ENCODE measurements around the gene CSKMT.
"Not testable (repeated sequence)": the region's sequence is repeated elsewhere in the genome, so short reads cannot be mapped to it uniquely, and the experiment has no call there.

The CSKMT gene, protein sequence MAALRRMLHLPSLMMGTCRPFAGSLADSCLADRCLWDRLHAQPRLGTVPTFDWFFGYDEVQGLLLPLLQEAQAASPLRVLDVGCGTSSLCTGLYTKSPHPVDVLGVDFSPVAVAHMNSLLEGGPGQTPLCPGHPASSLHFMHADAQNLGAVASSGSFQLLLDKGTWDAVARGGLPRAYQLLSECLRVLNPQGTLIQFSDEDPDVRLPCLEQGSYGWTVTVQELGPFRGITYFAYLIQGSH

DNA sequence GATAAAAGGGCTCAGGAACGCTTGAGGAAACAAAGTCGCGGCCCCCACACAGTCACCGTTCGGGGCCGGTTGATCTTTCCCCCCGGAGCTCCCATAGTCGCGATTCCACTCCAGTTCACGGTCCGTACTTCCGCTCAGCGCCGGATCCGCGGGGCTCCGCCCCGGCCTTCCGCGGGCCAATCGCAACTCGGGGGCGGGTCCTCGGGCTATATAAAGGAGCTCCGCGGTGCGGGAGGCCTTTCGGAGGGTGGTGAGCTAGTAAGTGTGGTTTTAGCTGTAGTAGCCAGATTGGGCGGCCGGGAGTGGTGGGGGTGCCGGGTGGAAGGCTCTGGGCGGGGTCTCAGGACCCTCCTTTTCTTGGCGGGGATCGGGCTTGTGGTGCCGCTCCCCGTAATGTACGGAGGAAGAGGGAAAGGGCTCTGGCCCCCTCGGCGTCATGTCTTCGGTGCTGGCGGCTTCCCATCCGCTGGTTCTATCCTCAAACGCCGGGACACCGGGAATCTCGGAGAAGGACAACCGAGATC lies at the start of gene CSKMT, which contains the start of gene C11orf98:
TSS of gene CSKMT (plus strand) at position 238 of the 524 bp plus-strand sequence. CDS start 568 bp downstream, outside the sequence.
TSS of gene C11orf98 (minus strand) at position 136 of the 524 bp plus-strand sequence. CDS start at position 95, 41 bp downstream.
- DNase-seq: peak; percentile 69

- no peak for DNase-seq
These were observed 49.6 kb upstream of the CSKMT start for GRCh38 chr11:62615521-62615920.

DNA sequence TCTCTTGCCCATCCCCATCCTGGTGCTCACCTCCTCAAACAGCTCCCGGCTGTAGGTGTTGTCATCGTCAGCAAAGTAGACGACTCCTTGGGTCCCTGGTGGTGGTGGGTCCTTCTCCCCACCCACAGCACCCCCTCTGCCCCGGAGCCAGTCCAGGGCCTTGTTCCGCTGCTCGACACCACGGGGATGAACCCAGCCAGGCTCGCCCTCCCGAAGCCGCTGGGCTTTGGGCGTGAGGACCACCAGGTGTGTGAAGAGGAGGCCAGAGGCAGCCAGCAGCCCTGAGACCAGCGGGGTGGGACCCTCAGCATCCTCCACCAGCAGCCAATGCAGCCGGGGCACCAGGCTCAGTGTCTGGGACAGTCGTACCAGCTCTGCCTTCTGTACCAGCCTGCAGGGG lies 48.2 kb upstream of the CSKMT start:
- DNase-seq: not testable (repeated sequence)

- no peak for DNase-seq
These were observed 44.0 kb upstream of the CSKMT start for GRCh38 chr11:62621027-62621566.

DNA sequence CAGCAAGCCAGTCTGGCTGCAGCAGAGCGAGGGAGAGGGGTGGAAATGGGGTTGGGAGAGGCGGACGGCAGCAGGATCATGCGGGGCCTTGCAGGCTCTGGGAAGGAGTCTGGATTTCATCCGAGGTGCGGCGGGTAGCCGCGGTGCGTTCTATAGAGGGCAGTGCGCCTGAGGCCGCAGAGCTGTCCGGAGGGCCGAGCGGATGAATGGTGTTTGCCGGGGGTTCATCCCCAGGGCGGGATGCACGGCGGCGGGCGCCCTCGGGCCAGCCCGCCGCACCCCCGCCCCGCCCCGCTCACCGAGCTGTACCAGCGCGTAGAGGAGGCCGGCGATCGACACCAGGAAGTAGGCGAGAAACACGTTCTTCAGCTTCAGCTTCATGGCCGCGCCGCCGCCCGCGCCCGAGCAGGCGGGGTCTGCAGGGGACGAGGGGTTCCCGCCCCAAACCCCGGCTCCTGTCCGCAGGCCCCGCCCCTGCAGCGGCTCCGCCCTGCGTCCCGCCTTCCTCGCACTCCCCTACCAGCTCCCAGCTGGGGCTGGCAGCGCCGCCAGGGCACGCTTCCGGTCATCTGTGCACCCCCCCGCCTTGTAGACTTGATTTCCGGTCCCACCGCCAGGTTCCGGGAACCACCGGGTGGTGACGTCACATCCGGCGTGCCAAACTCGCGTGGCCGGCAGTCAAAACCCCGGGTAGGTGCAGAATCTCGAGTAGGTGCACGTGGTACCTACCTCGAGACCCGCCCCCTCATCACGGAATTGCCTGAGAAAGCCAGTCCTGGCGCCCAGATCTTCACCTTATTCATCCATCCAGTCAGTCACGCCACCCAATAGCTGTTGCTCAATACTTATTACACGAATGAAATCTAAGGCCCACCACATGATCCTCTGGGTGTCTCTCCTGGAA lies 43.3 kb upstream of the CSKMT start, which contains the start of gene B3GAT3:
TSS of gene B3GAT3 (minus strand) at position 420 of the 904 bp plus-strand sequence. CDS start at position 381, 39 bp downstream.
- peak; percentile 97 for DNase-seq

GRCh38 chr11:62622476-62623089 lies 42.5 kb upstream of the CSKMT start:
- no peak for DNase-seq

- DNase-seq: no peak
These were observed 37.4 kb upstream of the CSKMT start for GRCh38 chr11:62627713-62628112.

GRCh38 chr11:62632492-62632891 lies 32.6 kb upstream of the CSKMT start:
- no peak for DNase-seq

DNA sequence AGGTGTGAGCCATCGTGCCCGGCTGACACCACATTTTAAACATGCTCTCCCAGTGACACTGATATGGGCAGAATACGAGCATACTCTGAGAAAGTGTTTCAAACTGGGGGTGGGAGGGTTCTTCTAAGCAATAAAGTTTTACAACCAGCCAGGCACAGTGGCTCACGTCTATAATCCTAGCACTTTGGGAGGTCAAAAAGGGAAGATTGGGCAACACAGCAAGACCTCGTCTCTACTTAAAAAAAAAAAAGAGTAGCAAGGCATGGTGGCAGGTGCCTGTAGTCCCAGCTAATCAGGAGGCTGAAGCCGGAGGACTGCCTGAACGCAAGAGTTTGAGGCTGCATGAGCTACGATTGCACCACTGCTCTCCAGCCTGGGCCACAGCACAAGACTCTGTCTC lies 20.9 kb upstream of the CSKMT start:
- no peak for DNase-seq

DNA sequence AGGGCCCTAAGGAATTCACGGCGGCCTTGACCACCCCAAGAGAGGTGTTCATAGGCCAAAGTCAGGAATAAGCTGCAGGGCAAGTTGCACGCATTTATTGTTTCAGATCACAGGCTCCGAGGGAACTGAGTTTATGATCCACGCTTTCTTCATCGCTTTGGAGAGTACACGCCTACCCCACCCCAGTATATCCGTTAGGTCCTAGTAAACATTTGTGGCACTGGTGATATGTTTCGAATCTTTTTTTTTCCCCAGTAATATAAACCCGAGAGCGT lies 19.5 kb upstream of the CSKMT start:
- no peak for DNase-seq

DNA sequence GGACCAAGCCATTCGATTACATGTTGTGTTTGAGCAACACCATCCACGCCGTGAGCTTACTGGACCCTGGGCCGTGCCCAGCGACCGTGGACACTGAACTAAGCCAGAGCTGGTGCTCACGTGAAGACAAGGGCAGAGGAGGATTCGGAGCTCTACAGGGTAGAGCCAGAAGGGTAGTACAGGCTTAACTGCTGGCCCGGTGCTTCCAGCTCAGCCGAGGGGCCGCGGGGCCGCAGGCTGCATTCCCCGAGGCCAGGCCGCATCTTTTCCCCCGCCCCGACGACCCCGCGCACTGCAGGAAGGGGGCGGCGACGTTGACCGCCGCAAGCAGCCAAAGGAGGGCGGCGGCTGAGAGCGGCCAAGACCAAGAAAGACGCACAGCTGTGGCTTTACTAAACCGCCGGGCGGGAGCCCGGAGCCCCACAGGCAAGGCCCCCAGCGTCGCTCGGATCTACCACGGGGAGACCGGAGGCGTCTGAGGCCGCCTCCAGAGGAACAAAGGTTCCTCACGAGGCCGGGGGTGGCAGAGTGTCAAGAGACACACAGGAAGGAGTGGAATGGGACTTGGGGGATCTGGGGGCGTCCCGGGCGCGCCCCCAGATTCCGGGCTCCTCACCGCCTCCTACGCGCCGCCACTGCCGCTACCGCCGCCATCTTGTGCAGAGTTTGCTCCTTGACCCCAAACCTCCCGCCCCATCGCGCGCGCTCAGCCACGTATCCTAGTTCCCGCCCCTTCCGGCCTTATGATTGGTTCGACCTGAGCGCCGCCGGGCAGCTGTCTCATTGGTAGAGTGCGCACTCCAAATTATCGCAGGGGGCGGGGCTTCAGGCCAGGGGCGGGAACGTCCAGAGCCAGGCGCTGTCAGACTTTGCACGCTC lies 18.9 kb upstream of the CSKMT start, which contains the start of gene GANAB:
TSS of gene GANAB (minus strand) at position 668 of the 879 bp plus-strand sequence. CDS start at position 654, 14 bp downstream.
- peak; percentile 86 for DNase-seq

DNA sequence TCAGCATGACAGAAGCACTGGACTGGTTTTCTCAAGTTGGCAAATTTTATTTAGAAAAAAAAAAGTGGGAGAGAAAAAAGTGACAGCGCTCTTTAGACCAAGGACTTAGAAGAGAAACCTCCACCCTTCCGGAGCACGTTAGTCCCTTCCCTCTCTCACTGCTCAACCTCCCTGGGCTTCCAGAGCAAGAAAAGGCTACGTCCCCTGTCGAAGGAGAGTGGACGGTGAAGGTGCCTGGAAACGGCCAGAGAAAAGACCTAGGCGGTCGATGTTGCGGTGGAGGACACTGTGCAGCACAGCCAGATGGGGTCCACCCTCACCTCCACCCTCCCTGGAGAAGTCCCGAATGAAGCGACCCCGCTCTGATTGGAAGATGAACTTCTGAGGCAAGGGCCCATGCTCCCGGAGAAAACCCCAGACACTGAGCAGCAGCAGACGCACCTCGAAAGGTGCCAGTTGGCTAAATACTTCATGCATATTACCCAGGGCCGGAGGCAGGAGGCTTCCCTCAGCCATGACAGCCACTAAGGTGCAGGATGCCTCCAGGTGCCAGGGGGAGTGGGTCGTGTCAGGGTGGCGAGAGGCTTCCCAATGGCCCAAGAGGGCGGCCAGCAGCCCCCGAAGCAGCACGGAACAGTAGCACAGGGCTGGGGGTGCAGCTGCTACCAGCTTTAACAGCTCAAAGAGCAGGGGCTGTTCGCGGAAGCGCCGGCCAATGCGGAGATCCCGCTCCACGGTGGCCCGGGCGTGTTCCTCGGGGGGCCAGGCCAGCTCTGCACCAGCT lies 18.1 kb upstream of the CSKMT start:
- DNase-seq: no peak

DNA sequence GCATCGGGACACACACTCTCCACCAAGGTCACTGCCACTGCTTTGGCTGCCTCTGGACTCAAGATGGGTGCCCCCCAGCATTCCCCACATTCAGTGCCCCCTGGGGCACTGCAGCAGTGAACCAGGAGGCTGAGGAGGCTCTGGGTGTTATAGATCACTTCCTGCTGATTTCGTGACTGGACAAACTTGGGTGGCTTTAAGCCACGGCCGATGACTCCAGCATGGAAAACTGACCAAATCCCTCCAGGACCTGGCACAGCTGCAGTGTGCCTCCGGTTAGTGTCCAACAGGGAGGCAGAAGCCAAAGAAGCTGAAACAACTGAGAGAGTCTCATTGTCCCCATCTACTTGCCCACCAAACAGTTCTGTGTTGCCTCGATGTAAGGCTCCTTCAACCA lies 17.5 kb upstream of the CSKMT start:
- DNase-seq: no peak

- no peak for DNase-seq
These were observed 16.7 kb upstream of the CSKMT start for GRCh38 chr11:62648185-62648966.

GRCh38 chr11:62648967-62649364 lies 16.1 kb upstream of the CSKMT start:
- DNase-seq: no peak

- no peak for DNase-seq
These were observed 15.6 kb upstream of the CSKMT start for GRCh38 chr11:62649486-62649885.

DNA sequence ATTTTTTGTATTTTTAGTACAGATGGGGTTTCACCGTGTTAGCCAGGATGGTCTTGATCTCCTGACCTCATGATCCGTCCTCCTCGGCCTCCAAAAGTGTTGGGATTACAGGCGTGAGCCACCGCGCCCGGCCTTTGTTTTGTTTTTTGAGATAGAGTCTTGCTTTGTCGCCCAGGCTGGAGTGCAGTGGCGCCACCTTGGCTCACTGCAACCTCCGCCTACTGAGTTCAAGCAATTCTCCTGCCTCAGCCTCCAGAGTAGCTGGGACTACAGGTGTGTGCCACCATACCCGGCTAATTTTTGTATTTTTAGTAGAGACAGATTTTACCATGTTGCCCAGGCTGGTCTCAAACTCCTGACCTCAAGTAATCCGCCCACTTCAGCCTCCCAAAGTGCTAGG lies 14.8 kb upstream of the CSKMT start:
- DNase-seq: not testable (repeated sequence)

DNA sequence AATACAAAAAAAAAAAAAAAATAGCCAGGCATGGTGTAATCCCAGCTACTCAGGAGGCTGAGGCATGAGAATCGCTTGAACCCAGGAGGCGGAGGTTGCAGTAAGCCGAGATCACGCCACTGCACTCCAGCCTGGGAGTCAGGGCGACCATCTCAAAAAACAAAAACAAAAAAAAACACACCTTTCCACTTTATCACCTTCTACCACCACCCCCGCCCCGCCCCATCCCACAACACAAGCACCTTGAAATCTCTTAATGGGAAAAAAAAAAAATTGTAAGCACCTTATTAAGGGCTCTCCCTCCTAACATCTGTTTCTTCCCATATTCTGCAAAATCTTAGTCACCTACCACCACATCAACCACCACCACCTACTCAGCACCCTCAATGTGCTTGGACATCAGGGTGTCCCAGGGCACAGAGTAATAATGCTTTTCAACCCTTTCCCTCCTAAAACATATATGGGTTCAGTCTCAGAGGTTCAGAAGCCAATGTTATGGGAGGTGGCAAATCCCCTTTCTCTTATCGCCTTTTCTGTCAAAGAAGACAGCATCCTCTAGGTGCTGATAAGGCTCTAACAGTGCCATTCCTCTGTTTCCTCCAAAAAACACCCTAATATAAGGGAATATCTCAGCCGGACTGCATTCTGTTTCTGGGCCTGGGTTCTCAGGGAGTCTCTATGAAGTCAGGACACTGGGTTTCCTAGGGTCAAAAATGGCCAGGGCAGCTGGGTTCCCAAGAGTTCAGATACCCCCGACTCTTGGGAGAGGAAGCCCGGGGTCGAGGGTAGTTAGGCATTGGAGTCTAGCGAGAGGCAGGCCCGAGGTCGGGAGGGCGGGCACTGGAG lies 12.7 kb upstream of the CSKMT start:
- DNase-seq: no peak

GRCh38 chr11:62654297-62654696 lies 10.8 kb upstream of the CSKMT start:
- no peak for DNase-seq

Measured in SHP77 treated with DMSO at 0.1 percent for 48 hours (cell line).